Lung (tissue), 13 donors: Measurements from ENCODE around the gene RBM39. TPM values are rescaled to one million over a fixed set of nuclear protein-coding genes. Genes with fewer than 3 reads are reported as not detected.
A peak's percentile ranks its signal among the peaks of the same experiment; 100 is the strongest.

Source experiments
- ATAC-seq: fragments of 200-7000 bp; cut with Tn5 transposase; one replicate; pipeline ENCODE4 v1.9.1; 2020; ENCODE audit warnings: moderate number of reproducible peaks; ENCODE audit not compliant: insufficient read depth, low FRiP score
- DNase-seq, 3 donors: peaks; one replicate each; pipeline ENCODE4 v3.0.0-alpha.2; 2013 to 2017
- H3K27ac ChIP-seq, 2 donors: one replicate each; pipeline ENCODE4 v1.5.1; 2013; ENCODE audit warnings: mild to moderate bottlenecking in 2 of 2, moderate library complexity in 2 of 2, control low read depth in 1 of 2, inconsistent platforms in 1 of 2, low read depth in 1 of 2, low read length in 1 of 2
- H3K27me3 ChIP-seq, 3 donors: one replicate each; pipeline ENCODE4 v1.5.1; 2013; ENCODE audit warnings: low read length in 2 of 3; ENCODE audit not compliant: control insufficient read depth in 3 of 3, insufficient read depth in 3 of 3
- H3K36me3 ChIP-seq, 4 donors: one replicate each; pipeline ENCODE4 v1.5.1; 2013; ENCODE audit warnings: low read length in 4 of 4, mild to moderate bottlenecking in 1 of 4, moderate library complexity in 1 of 4; ENCODE audit not compliant: control insufficient read depth in 4 of 4, insufficient read depth in 4 of 4
- H3K4me1 ChIP-seq, 5 donors: one replicate each; pipeline ENCODE4 v1.5.1; 2013; ENCODE audit warnings: low read length in 5 of 5, mild to moderate bottlenecking in 2 of 5, moderate library complexity in 1 of 5; ENCODE audit not compliant: control insufficient read depth in 5 of 5, insufficient read depth in 5 of 5
- H3K4me3 ChIP-seq: one replicate; pipeline ENCODE4 v1.5.1; 2013; ENCODE audit warnings: mild to moderate bottlenecking, control low read depth, moderate library complexity
- H3K9ac ChIP-seq, 2 donors: one replicate each; pipeline ENCODE4 v1.5.1; 2013; ENCODE audit warnings: low read length in 2 of 2, control low read depth in 1 of 2; ENCODE audit not compliant: insufficient read depth in 1 of 2
- H3K9me3 ChIP-seq, 4 donors: one replicate each; pipeline ENCODE4 v1.5.1; 2013; ENCODE audit warnings: low read length in 3 of 4, mild to moderate bottlenecking in 1 of 4, moderate library complexity in 1 of 4; ENCODE audit not compliant: control insufficient read depth in 4 of 4, insufficient read depth in 3 of 4
- WGBS, 2 donors: extraction: QIAGEN DNeasy Blood & Tissue Kit; methylation state at CpG; one replicate each; pipeline ENCODE4 v1.1.7; 2013; 5-methylcytosine and 5-hydroxymethylcytosine counted together
- polyA plus RNA-seq, 2 donors: library from polyadenylated mRNA; stranded (reverse); fragments of 200-250 nt; gene quantifications; one replicate each; pipeline ENCODE4 v1.2.1, GENCODE V29; 2013
- small RNA-seq: library from RNA; depleted of rRNA; stranded (forward); fragments of <200 nt; gene quantifications from one replicate; pipeline ENCODE3, GENCODE V24; 2014; ENCODE audit warnings: low replicate concordance
- total RNA-seq, 2 donors: library from RNA; depleted of rRNA in 1 of 2; stranded (reverse); fragments of >200 nt in 1 of 2; gene quantifications; one replicate each; pipeline ENCODE4 v1.2.1, GENCODE V29; 2014 to 2021
- TF ChIP-seq, protein P1 (sequence below): IDR thresholded peaks from 2 replicates; pipeline ENCODE4 v1.5.1; 2012; ENCODE audit warnings: mild to moderate bottlenecking; ENCODE audit errors: control extremely low read depth, extremely low read depth
- donor health status: control.
- donor health status: control.
- donor health status: Bipolar disorder and iron deficiency.
- donor health status: healthy.
- donor health status: DM: yes; HTN: yes; CAD: no.

Gene RBM39
- total and polyA plus RNA-seq, 4 donors, result 162 to 689 (median 356) TPM

- H3K9ac ChIP-seq, result peak overlapping the region in 1 of 2 donors; percentile 44
- peaks cover 6 to 27% (median 15%) of the 10 kb centered on the region in 5 donors for H3K4me1 ChIP-seq
- H3K4me3 ChIP-seq, result no peak overlapping the region
- no peak overlapping the region for H3K27ac ChIP-seq
- TF ChIP-seq, protein P1, sequence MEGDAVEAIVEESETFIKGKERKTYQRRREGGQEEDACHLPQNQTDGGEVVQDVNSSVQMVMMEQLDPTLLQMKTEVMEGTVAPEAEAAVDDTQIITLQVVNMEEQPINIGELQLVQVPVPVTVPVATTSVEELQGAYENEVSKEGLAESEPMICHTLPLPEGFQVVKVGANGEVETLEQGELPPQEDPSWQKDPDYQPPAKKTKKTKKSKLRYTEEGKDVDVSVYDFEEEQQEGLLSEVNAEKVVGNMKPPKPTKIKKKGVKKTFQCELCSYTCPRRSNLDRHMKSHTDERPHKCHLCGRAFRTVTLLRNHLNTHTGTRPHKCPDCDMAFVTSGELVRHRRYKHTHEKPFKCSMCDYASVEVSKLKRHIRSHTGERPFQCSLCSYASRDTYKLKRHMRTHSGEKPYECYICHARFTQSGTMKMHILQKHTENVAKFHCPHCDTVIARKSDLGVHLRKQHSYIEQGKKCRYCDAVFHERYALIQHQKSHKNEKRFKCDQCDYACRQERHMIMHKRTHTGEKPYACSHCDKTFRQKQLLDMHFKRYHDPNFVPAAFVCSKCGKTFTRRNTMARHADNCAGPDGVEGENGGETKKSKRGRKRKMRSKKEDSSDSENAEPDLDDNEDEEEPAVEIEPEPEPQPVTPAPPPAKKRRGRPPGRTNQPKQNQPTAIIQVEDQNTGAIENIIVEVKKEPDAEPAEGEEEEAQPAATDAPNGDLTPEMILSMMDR, result no peak
- peak in 1 of 3 donors; percentile 35 for DNase-seq
- H3K36me3 ChIP-seq, result peaks cover 20 to 23% (median 21%) of the 10 kb centered on the region in 4 donors
- H3K27me3 ChIP-seq, result no peaks in the 10 kb centered on the region
- WGBS, 2 donors, result 2 to 11% methylated on average over 1 of the region's 1 CpG
- H3K9me3 ChIP-seq, result peaks cover 0 to 2% (median 0%) of the 10 kb centered on the region in 4 donors
- no peak for ATAC-seq
Observed at GRCh38 chr20:35657271-35657670, 84.8 kb downstream of the RBM39 start.

DNA sequence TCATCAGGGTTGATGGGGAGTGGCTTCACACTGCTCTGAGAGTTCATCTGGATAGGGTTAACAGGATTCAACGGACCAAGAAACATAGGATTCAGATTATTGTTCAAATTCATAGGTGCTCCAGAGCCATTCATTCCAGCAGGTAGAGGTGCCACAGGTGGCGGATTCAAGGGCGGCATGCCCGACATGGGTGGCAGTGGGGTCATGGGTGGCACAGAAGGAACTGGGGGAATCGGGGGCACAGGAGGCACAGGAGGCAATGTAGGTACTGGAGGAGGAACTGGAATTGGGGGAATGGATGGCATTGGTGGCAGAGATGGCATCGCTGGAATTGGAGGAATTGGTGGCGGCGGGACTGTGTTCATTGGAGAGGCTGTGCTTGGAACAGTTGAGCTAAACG lies 87.6 kb downstream of the RBM39 start:
- peaks cover 0 to 2% (median 0%) of the 10 kb centered on the region in 4 donors for H3K9me3 ChIP-seq
- H3K4me3 ChIP-seq, result no peak overlapping the region
- H3K27ac ChIP-seq, result no peak overlapping the region
- DNase-seq (no peak), ATAC-seq (no peak)
- H3K36me3 ChIP-seq, result peaks cover 20 to 31% (median 22%) of the 10 kb centered on the region in 4 donors
- H3K27me3 ChIP-seq, result no peaks in the 10 kb centered on the region
- WGBS, 2 donors, result 98 to 99% methylated on average over 9 of the region's 9 CpGs
- TF ChIP-seq, protein P1, result no peak
- peaks cover 5 to 32% (median 21%) of the 10 kb centered on the region in 5 donors for H3K4me1 ChIP-seq
- no peak overlapping the region for H3K9ac ChIP-seq

- H3K4me3 ChIP-seq, result no peak overlapping the region
- peaks cover 5 to 37% (median 24%) of the 10 kb centered on the region in 5 donors for H3K4me1 ChIP-seq
- no peak overlapping the region for H3K27ac ChIP-seq
- no peak overlapping the region for H3K9ac ChIP-seq
- DNase-seq, result no peak
- H3K9me3 ChIP-seq, result peaks cover 0 to 2% (median 0%) of the 10 kb centered on the region in 4 donors
- peaks cover 20 to 31% (median 22%) of the 10 kb centered on the region in 4 donors for H3K36me3 ChIP-seq
- 94 to 97% methylated on average over 4 of the region's 4 CpGs for WGBS, 2 donors
- ATAC-seq, result no peak
- no peaks in the 10 kb centered on the region for H3K27me3 ChIP-seq
- TF ChIP-seq, protein P1, result no peak
Observed at GRCh38 chr20:35653893-35654292, 88.2 kb downstream of the RBM39 start.

Small RNAs within 50 kb of the gene (small RNA-seq; reads per million reads assigned to genes)
- gene RF00026, result not detected

Other genes starting within 250 kb of the RBM39 start
- not detected for gene C20orf173, start 212.6 kb downstream of the RBM39 start, total RNA-seq
- gene C20orf173, start 212.6 kb downstream of the RBM39 start, polyA plus RNA-seq, result not detected
- gene ERGIC3, start 200.2 kb downstream of the RBM39 start, total RNA-seq, result 100 to 1,000 TPM; 216 to 241 TPM
- 100 to 1,000 TPM; 173 to 208 TPM for gene ERGIC3, start 200.2 kb downstream of the RBM39 start, polyA plus RNA-seq
- gene SPAG4, start 126.4 kb downstream of the RBM39 start, total RNA-seq, result 1 to 10 TPM; 2.0 to 5.7 TPM
- gene SPAG4, start 126.4 kb downstream of the RBM39 start, polyA plus RNA-seq, result 1 to 10 TPM; 1.9 to 5.4 TPM
- gene CPNE1, start 77.4 kb downstream of the RBM39 start, total RNA-seq, result 100 to 1,000 TPM in 1 of 2 donors, 10 to 100 TPM in 1; 91.9 to 180 TPM
- 100 to 1,000 TPM; 119 to 161 TPM for gene CPNE1, start 77.4 kb downstream of the RBM39 start, polyA plus RNA-seq
- gene RBM12, start 77.4 kb downstream of the RBM39 start, total RNA-seq, result 10 to 100 TPM; 59.2 to 75.0 TPM
- 10 to 100 TPM in 1 of 2 donors, 1 to 10 TPM in 1; 9.5 to 19.6 TPM for gene RBM12, start 77.4 kb downstream of the RBM39 start, polyA plus RNA-seq
- 10 to 100 TPM; 24.1 to 33.9 TPM for gene NFS1, start 42.9 kb downstream of the RBM39 start, total RNA-seq
- 10 to 100 TPM; 18.8 to 23.2 TPM for gene NFS1, start 42.9 kb downstream of the RBM39 start, polyA plus RNA-seq
- gene ROMO1, start 42.9 kb downstream of the RBM39 start, total RNA-seq, result 100 to 1,000 TPM in 1 of 2 donors, 10 to 100 TPM in 1; 98.6 to 176 TPM
- gene ROMO1, start 42.9 kb downstream of the RBM39 start, polyA plus RNA-seq, result 100 to 1,000 TPM; 369 to 501 TPM
- 10 to 100 TPM; 46.5 to 51.5 TPM for gene PHF20, start 29.8 kb upstream of the RBM39 start, total RNA-seq
- gene PHF20, start 29.8 kb upstream of the RBM39 start, polyA plus RNA-seq, result 10 to 100 TPM; 17.5 to 18.7 TPM
- 10 to 100 TPM; 34.6 to 86.5 TPM for gene SCAND1, start 212.2 kb upstream of the RBM39 start, total RNA-seq
- gene SCAND1, start 212.2 kb upstream of the RBM39 start, polyA plus RNA-seq, result 100 to 1,000 TPM; 108 to 279 TPM
- gene CNBD2, start 226.3 kb upstream of the RBM39 start, total RNA-seq, result 1 to 10 TPM; 1.7 to 6.1 TPM
- gene CNBD2, start 226.3 kb upstream of the RBM39 start, polyA plus RNA-seq, result 10 to 100 TPM in 1 of 2 donors, 1 to 10 TPM in 1; 4.7 to 13.6 TPM